GM18526 (cell line): ENCODE results near the gene PDCD1.

Experiments
- POLR2A ChIP-seq: IDR thresholded peaks from 3 replicates; pipeline ENCODE4 v1.6.1; 2011; ENCODE audit not compliant: insufficient read length; ENCODE audit errors: extremely low read depth

PDCD1 gene

GRCh38 chr2:241842067-241842415 lies 16.7 kb downstream of the PDCD1 start:
- no peak for TF ChIP-seq POLR2A

DNA sequence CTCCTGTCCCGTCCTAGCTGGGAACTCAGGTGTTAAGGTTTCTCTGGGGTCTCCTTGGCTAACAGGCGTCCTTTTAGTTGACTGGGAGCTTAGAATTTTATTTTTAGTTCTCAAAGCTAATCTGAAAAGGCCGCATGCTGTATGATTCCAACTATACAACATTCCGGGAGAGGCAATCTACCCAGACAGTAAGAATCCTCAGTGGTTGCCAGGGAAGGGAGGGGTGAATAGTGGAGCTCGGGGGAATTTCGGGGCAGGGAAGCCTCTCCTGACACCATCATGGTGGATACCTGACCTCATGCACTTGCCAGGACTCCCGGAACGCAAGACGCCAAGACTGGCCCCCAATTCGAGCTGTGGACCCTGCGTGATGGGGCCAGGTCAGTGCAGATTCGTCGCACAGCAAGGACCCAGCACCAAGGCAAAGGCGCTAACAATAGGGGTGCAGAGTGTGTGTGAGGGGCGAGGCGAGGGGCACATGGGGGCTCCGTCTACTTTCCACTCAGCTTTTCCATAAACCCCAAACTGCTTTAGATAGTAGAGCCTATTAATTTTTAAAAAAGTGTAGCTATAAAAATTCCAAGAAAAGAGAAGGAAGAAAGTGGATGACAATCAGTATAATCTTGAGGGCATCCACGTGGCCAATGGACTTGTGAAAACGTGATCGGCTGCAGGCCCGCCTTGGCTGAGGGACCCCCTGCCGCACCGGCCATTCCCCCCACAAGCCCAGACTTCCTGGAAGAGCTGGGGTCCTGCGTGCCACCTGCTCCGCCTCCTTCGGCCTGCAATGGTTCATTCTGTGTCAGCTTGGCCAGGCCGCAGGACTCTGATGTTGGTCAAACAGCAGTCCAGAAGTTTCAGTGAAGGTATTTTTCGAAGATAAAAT lies 17.3 kb downstream of the PDCD1 start:
- TF ChIP-seq POLR2A, result no peak

GRCh38 chr2:241837197-241837965 lies 21.3 kb downstream of the PDCD1 start:
- no peak for TF ChIP-seq POLR2A

DNA sequence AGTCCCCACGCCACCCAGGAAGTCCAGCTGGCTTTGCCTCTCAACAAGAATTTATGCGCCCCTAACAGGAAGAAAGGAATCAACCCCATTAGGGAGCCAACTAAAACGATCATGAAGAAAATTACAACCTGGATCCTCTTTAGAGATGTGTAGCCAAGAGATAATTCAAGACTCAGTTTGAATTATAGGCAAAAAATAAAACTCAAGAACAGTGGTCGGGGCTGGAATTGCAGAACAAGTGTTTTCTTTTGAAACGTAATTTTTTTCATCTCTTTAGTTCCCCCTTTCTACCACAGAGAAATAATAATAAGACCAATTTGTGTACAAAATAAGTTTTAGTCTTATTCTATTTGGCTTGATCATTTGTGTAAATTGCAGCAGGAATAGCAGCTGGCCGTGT lies 22.4 kb downstream of the PDCD1 start:
- no peak for TF ChIP-seq POLR2A

- no peak for TF ChIP-seq POLR2A
Measured at GRCh38 chr2:241835611-241836010, 23.1 kb downstream of the PDCD1 start.

- TF ChIP-seq POLR2A, result no peak
Measured at GRCh38 chr2:241834527-241835210, 24.0 kb downstream of the PDCD1 start.

DNA sequence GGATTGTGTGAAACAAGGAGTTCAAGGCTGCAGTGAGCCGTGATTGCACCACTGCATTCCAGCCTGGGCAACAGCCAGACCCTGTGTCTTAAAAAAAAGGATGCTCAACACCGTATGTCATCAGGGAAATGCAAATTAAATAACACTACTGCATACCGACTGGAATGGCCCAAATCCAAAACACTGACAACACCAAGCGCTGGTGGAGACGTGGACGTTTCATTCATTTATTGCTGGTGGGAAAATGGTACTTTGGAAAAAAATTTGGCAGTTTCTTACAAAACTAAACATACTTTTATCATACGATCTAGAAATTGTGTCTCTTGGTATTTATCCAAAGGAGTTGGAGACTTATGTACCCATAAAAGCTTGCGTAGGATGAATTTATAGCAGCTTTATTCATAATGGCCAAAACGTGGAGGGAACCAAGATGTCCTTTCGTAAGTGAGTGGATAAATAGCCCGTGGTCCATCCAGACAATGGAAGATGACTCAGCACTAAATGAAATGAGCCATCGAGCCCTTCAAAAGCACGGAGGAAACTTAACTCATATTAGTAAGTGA lies 25.5 kb downstream of the PDCD1 start:
- no peak for TF ChIP-seq POLR2A

DNA sequence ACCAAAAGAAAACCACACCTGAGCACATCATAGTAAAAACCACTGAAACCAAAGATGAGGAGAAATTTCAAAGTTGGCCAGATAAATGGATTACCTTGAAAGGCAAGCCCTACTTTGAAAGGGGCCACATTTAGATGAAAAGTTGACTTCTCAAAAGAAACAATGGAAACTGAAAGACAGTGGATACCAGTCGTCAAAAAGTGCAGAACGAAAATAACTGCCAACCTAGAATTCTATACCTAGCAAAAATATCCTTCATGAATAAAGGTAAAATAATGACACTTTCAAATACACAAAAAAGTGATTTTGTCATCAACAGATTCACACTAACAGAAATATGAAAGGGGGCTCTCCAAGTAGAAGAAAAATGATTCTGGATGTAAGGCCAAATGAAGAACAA lies 31.3 kb downstream of the PDCD1 start:
- no peak for TF ChIP-seq POLR2A

- no peak for TF ChIP-seq POLR2A
Measured at GRCh38 chr2:241822264-241822623, 36.5 kb downstream of the PDCD1 start.

GRCh38 chr2:241821460-241822263 lies 37.0 kb downstream of the PDCD1 start:
- no peak for TF ChIP-seq POLR2A

DNA sequence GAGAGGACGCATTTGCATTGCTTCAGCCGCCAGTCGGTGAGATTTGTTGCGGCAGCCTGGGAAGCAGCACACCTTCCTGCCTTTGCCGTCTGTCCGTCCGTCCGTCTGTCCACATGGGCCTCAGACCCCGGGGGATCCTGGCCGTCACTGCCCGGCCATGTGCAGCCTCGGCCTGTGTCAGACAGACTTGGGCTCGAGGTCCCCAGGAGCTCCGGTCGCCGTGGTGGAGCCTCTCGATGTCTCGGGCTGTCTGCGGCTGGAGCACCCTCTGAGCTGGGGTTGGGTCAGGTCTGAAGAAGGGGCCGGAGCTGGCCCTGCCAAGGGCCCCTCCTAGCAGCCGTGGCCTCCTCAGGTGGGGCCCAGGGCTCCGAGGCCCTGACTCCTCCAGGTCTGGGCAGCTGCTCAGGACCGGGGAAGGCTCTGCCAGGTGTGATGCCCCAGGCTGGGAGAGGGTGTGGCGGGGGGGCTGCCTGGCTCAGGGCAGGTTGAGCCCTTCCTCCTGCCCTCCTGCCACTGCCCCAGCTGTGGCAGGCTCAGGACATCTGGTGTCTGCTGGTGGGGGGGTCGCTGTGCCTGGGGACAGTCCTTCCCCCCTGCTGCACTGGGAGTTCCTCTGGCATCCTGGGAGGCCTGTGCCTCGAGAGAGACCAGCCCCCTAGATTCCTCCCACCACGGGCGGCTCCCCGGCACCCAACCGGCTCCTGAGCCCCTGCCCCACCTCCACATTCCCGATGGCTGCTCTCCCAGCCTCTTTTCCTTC lies 37.9 kb downstream of the PDCD1 start:
- no peak for TF ChIP-seq POLR2A

DNA sequence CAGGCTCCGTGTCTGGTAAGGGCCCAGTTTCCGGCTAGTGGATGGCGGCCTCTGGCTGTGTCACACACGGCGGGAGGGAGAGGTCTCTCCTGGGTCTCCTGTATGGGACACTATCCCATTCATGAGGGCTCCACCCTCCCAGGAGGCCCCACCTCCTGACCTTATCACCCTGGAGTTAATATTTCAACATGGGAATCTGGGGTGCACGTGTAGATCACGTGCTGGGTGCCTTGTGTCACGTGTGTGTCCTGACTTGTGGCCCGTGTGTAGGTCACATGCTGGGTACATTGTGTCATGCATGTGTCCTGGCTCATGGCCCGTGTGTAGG lies 39.8 kb downstream of the PDCD1 start:
- no peak for TF ChIP-seq POLR2A

DNA sequence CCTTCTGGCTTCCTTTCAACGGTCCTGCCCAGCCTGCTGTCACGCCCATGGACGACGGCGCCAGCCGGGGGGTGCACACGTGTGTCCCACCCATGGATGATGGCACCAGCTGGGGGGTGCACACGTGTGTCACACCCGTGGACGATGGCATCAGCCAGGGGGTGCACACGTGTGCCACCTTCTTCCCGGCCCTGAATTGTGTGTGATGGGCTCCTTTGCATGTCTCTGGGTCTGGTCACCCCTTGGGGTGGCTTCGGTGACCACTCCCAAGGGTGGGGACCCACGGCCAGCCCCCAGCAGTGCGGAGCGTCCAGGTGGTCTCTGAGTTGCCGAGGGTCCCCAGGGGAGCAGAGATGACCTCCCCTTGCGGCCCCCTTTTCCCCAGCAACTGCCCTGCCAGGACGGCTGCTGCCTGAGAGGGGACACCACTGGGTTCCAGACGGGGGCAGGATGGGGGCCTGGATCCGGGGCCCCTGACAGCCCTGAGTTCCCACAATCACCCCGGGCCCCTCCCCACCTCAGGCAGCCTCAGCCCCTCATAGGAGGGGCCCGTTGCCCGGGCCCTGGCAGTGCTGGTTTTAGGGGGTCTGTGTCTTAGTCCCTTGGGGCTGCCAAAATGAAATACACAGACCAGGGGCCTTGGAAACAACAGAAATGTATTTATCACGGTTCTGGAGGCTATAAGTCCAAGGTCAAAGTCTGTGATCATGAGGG lies 40.3 kb downstream of the PDCD1 start:
- TF ChIP-seq POLR2A, result no peak
